Mesenteric fat pad (tissue), 1 donor: ENCODE results near the gene SLC25A42. TPM values are rescaled to one million over a fixed set of nuclear protein-coding genes. Genes with fewer than 3 reads are reported as not detected.
A peak's percentile ranks its signal among the peaks of the same experiment; 100 is the strongest.
"Not testable (repeated sequence)": the region's sequence is repeated elsewhere in the genome, so short reads cannot be mapped to it uniquely, and the experiment has no call there.

ENCODE experiments used
- DNase-seq: peaks from one replicate; pipeline ENCODE4 v3.0.0-alpha.2; 2020; ENCODE audit warnings: low spot score
- total RNA-seq: library from RNA; stranded (reverse); fragmentation: NEBNext Ultra II Directional; extraction: Animal tissue kit (Norgen Biotek cat#: 25700); gene quantifications from one replicate; pipeline ENCODE4 v1.2.1, GENCODE V29; 2021
- donor health status: DM: yes; HTN: yes; CAD: no.

SLC25A42 gene
- total RNA-seq, 1 donor from 2014 or later, result 8.4 TPM

- no peak for DNase-seq
Measured at GRCh38 chr19:19132912-19133311, 69.1 kb downstream of the SLC25A42 start.

- no peak for DNase-seq
Measured at GRCh38 chr19:19133985-19134384, 70.2 kb downstream of the SLC25A42 start.

- no peak for DNase-seq
Measured at GRCh38 chr19:19134687-19135158, 70.9 kb downstream of the SLC25A42 start.

GRCh38 chr19:19135713-19136112, 71.9 kb downstream of the SLC25A42 start:
- not testable (repeated sequence) for DNase-seq

- DNase-seq, result no peak
Measured at GRCh38 chr19:19137556-19138108, 73.8 kb downstream of the SLC25A42 start.

GRCh38 chr19:19138109-19138981, 74.6 kb downstream of the SLC25A42 start, which contains the start of gene TMEM161A:
Gene TMEM161A (minus strand): TSS chr19:19138478. CDS start chr19:19138428, 50 bp downstream.
- peak; percentile 97 for DNase-seq

GRCh38 chr19:19139876-19140229, 76.1 kb downstream of the SLC25A42 start:
- no peak for DNase-seq

GRCh38 chr19:19140476-19140875, 76.7 kb downstream of the SLC25A42 start:
- no peak for DNase-seq

GRCh38 chr19:19142347-19142746, 78.6 kb downstream of the SLC25A42 start:
- DNase-seq, result no peak

- no peak for DNase-seq
Measured at GRCh38 chr19:19145281-19145680, 81.5 kb downstream of the SLC25A42 start.

- DNase-seq, result peak; percentile 92
Measured at GRCh38 chr19:19145684-19146608, 82.2 kb downstream of the SLC25A42 start.

GRCh38 chr19:19146865-19147264, 83.1 kb downstream of the SLC25A42 start:
- DNase-seq, result no peak

GRCh38 chr19:19147344-19147743, 83.5 kb downstream of the SLC25A42 start:
- no peak for DNase-seq

- not testable (repeated sequence) for DNase-seq
Measured at GRCh38 chr19:19148504-19148903, 84.7 kb downstream of the SLC25A42 start.

GRCh38 chr19:19149435-19149834, 85.6 kb downstream of the SLC25A42 start:
- DNase-seq, result no peak

- no peak for DNase-seq
Measured at GRCh38 chr19:19151418-19151817, 87.6 kb downstream of the SLC25A42 start.

GRCh38 chr19:19152668-19153384, 89.0 kb downstream of the SLC25A42 start:
- no peak for DNase-seq

- no peak for DNase-seq
Measured at GRCh38 chr19:19154768-19155494, 91.1 kb downstream of the SLC25A42 start.

- no peak for DNase-seq
Measured at GRCh38 chr19:19155495-19156219, 91.9 kb downstream of the SLC25A42 start.
